HepG2 (cell line): ENCODE measurements around the gene UNC5C.

Experiments
- EZH2 ChIP-seq: conservative IDR thresholded peaks from 2 replicates; pipeline ENCODE4 v1.6.1; 2012; ENCODE audit warnings: mild to moderate bottlenecking, low read depth, low read length, moderate library complexity
- FOXJ3 ChIP-seq: sonication (generic); formaldehyde crosslinking; IDR thresholded peaks from 2 replicates; pipeline ENCODE4 v1.4.0; 2020; ENCODE audit warnings: missing genetic modification reagents, mild to moderate bottlenecking, borderline replicate concordance
- NFE2L1 ChIP-seq: sonication (generic); formaldehyde crosslinking; IDR thresholded peaks from 2 replicates; pipeline ENCODE4 v1.4.0; 2020; ENCODE audit warnings: missing genetic modification reagents, mild to moderate bottlenecking, borderline replicate concordance
- PCBP1 ChIP-seq: fragments of 200-400 bp; formaldehyde crosslinking; IDR thresholded peaks from 2 replicates; pipeline ENCODE4 v1.6.1; 2017; ENCODE audit warnings: mild to moderate bottlenecking, low read depth, low read length, borderline replicate concordance
- POLR2A ChIP-seq, 2 experiments: IDR thresholded peaks; 2 replicates each; pipeline ENCODE4 v1.6.1; 2011; ENCODE audit warnings: low read depth in 2 of 2, low read length in 2 of 2, mild to moderate bottlenecking in 1 of 2, moderate library complexity in 1 of 2; ENCODE audit not compliant: insufficient read depth in 1 of 2
- POLR2AphosphoS5 ChIP-seq: IDR thresholded peaks from 2 replicates; pipeline ENCODE4 v1.6.1; 2012; ENCODE audit warnings: low read depth, low read length
- RFX3 ChIP-seq: IDR thresholded peaks from 2 replicates; pipeline ENCODE4 v1.6.1; 2016; ENCODE audit warnings: missing biosample characterization, missing genetic modification reagents
- SOX5 ChIP-seq: IDR thresholded peaks from 2 replicates; pipeline ENCODE4 v1.6.1; 2016; ENCODE audit warnings: borderline replicate concordance
- SP140L ChIP-seq: sonication (generic); formaldehyde crosslinking; IDR thresholded peaks from 2 replicates; pipeline ENCODE4 v1.4.0; 2020; ENCODE audit warnings: missing genetic modification reagents, borderline replicate concordance
- ZZZ3 ChIP-seq: sonication (generic); formaldehyde crosslinking; IDR thresholded peaks from 2 replicates; pipeline ENCODE4 v1.4.0; 2020; ENCODE audit warnings: missing genetic modification reagents, mild to moderate bottlenecking, borderline replicate concordance
- TF ChIP-seq, protein P1 (sequence below), 2 experiments: sonication (generic) in 1 of 2; formaldehyde crosslinking in 1 of 2; IDR thresholded peaks; 2 replicates each; pipeline versions ENCODE4 v1.5.1 to v1.6.1; 2011 to 2020; ENCODE audit warnings: borderline replicate concordance in 1 of 2, low read depth in 1 of 2, low read length in 1 of 2, mild to moderate bottlenecking in 1 of 2, missing genetic modification reagents in 1 of 2, moderate library complexity in 1 of 2
- TF ChIP-seq, protein P2 (sequence below): sonication (generic); formaldehyde crosslinking; IDR thresholded peaks from 2 replicates; pipeline ENCODE4 v1.4.0; 2020; ENCODE audit warnings: missing genetic modification reagents
- TF ChIP-seq, protein P3 (sequence below): sonication (generic); formaldehyde crosslinking; IDR thresholded peaks from 2 replicates; pipeline ENCODE4 v1.5.0; 2020; ENCODE audit warnings: mild to moderate bottlenecking, missing genetic modification reagents, moderate library complexity

DNA sequence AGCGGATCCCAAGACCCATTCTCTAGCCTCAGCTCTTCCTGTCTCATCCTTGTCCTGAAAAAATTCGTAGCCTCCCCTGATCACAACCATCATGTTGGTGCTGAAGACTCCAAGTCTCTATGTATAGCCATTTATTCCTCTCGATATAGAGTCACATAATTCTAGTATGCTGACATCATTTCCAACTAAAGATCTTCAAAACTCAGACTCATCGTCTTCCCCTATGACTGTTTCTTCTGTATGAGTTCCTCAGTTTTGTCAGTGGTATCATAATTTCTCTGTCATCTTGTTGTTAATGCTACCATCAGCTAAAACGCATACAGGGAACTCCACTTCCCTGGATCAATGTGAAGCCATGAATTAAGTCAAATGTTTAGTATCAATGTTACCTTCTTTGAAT, 41.2 kb downstream of the UNC5C start:
- no peak for TF ChIP-seq PCBP1
- TF ChIP-seq, protein P1, sequence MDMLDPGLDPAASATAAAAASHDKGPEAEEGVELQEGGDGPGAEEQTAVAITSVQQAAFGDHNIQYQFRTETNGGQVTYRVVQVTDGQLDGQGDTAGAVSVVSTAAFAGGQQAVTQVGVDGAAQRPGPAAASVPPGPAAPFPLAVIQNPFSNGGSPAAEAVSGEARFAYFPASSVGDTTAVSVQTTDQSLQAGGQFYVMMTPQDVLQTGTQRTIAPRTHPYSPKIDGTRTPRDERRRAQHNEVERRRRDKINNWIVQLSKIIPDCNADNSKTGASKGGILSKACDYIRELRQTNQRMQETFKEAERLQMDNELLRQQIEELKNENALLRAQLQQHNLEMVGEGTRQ (IDR thresholded peaks at IDR 0.05; ENCODE audit: low read depth, low read length): no peak
- TF ChIP-seq, protein P1 (CRISPR knock-in tag; IDR thresholded peaks at IDR 0.05; ENCODE audit: borderline replicate concordance): no peak
- TF ChIP-seq POLR2A (IDR thresholded peaks at IDR 0.05; ENCODE audit: insufficient read depth in 1 of 2, low read depth in 2 of 2, low read length in 2 of 2): no peak
- TF ChIP-seq ZZZ3 (CRISPR knock-in tag): no peak
- TF ChIP-seq RFX3 (CRISPR knock-in tag): no peak
- no peak for TF ChIP-seq POLR2AphosphoS5
- TF ChIP-seq FOXJ3 (CRISPR knock-in tag): no peak
- no peak for TF ChIP-seq EZH2
- TF ChIP-seq SP140L (CRISPR knock-in tag): no peak
- no peak for TF ChIP-seq NFE2L1 (CRISPR knock-in tag)
- TF ChIP-seq, protein P2, sequence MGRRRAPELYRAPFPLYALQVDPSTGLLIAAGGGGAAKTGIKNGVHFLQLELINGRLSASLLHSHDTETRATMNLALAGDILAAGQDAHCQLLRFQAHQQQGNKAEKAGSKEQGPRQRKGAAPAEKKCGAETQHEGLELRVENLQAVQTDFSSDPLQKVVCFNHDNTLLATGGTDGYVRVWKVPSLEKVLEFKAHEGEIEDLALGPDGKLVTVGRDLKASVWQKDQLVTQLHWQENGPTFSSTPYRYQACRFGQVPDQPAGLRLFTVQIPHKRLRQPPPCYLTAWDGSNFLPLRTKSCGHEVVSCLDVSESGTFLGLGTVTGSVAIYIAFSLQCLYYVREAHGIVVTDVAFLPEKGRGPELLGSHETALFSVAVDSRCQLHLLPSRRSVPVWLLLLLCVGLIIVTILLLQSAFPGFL (CRISPR knock-in tag): no peak
- TF ChIP-seq, protein P3, sequence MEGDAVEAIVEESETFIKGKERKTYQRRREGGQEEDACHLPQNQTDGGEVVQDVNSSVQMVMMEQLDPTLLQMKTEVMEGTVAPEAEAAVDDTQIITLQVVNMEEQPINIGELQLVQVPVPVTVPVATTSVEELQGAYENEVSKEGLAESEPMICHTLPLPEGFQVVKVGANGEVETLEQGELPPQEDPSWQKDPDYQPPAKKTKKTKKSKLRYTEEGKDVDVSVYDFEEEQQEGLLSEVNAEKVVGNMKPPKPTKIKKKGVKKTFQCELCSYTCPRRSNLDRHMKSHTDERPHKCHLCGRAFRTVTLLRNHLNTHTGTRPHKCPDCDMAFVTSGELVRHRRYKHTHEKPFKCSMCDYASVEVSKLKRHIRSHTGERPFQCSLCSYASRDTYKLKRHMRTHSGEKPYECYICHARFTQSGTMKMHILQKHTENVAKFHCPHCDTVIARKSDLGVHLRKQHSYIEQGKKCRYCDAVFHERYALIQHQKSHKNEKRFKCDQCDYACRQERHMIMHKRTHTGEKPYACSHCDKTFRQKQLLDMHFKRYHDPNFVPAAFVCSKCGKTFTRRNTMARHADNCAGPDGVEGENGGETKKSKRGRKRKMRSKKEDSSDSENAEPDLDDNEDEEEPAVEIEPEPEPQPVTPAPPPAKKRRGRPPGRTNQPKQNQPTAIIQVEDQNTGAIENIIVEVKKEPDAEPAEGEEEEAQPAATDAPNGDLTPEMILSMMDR (CRISPR knock-in tag): no peak
- no peak for TF ChIP-seq SOX5 (CRISPR knock-in tag)
